Activated B cell treated with CpG ODN at 0.5 μM for 24 hours (primary cell): ENCODE results near the gene BTLA. TPM values are rescaled to one million over a fixed set of nuclear protein-coding genes. Genes with fewer than 3 reads are reported as not detected.
A peak's percentile ranks its signal among the peaks of the same experiment; 100 is the strongest.
"Not testable (repeated sequence)": the region's sequence is repeated elsewhere in the genome, so short reads cannot be mapped to it uniquely, and the experiment has no call there.

ENCODE experiments used
- ATAC-seq: fragments of 200-7000 bp; cut with Tn5 transposase; one replicate; pipeline ENCODE4 v1.10.0; 2021; ENCODE audit warnings: low read depth, mild to moderate bottlenecking, moderate library complexity
- CTCF ChIA-PET: fragments of 350-600 bp; sonication (Branson Sonifier 250); formaldehyde crosslinking; loops from one replicate; lab custom pipeline; 2021; ENCODE audit warnings: antibody characterized with exemption; lab: Charles Lee
- POLR2A ChIA-PET: fragments of 350-600 bp; sonication (Branson Sonifier 250); formaldehyde crosslinking; loops from one replicate; lab custom pipeline; 2021; ENCODE audit warnings: antibody characterized with exemption; lab: Charles Lee
- DNase-seq: peaks from one replicate; pipeline ENCODE4 v3.0.0; 2022
- H3K27ac Mint-ChIP-seq: one replicate; pipeline ENCODE4 v1.8.0; 2020; ENCODE audit warnings: mixed read lengths
- H3K27me3 Mint-ChIP-seq: one replicate; pipeline ENCODE4 v1.8.0; 2021; ENCODE audit warnings: mixed read lengths
- H3K36me3 Mint-ChIP-seq: one replicate; pipeline ENCODE4 v1.8.0; 2021; ENCODE audit warnings: low read depth, mixed read lengths
- H3K4me1 Mint-ChIP-seq: one replicate; pipeline ENCODE4 v1.8.0; 2021; ENCODE audit warnings: mixed read lengths
- H3K4me3 Mint-ChIP-seq: one replicate; pipeline ENCODE4 v1.8.0; 2020; ENCODE audit warnings: mild to moderate bottlenecking, mixed read lengths
- H3K9me3 Mint-ChIP-seq: one replicate; pipeline ENCODE4 v1.8.0; 2020; ENCODE audit warnings: mixed read lengths
- intact Hi-C: fragments of 100-400 bp; cut with micrococcal nuclease; formaldehyde crosslinking; loops from one replicate; pipeline ENCODE4 v1.15.1; 2024
- total RNA-seq: library from RNA; stranded (reverse); gene quantifications from 2 replicates; pipeline ENCODE4 v1.2.3, GENCODE V29; 2022
- TF ChIP-seq, protein P1 (sequence below): fragments of 200-600 bp; IDR thresholded peaks from one replicate; pipeline ENCODE4 v1.8.0; 2022; ENCODE audit warnings: antibody characterized with exemption, mild to moderate bottlenecking

BTLA gene
- total RNA-seq, 1 donor from 2014 or later = 53.2 TPM

DNA sequence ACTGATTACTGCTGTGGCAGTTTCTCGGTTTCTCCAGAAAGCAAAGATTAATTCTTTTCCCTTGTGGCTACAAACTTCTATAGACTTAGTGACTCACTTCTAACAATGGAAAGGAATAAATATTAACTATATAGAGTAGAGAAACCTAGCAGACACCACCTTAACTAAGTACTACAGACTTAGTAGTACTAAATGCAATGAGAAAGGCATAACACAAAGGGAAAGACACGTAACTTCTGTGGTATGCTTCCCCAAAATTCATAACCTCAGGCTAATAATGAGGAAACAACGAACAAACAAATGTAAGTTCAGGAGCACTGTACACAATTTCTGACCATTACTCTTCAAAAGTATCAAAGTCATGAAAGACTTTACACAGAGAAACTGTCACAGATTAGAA, 31.3 kb upstream of the BTLA start:
- Mint-ChIP-seq H3K4me1 (peaks cover 3% of the 10 kb centered on the region), H3K36me3 (peaks cover 62% of the 10 kb centered on the region), H3K4me3 (no peak overlapping the region), H3K9me3 (no peaks in the 10 kb centered on the region), H3K27me3 (no peaks in the 10 kb centered on the region), H3K27ac (no peak overlapping the region)
- intact Hi-C loops = no loop called here
- no peak for ATAC-seq
- no peak for DNase-seq
- TF ChIP-seq, protein P1, sequence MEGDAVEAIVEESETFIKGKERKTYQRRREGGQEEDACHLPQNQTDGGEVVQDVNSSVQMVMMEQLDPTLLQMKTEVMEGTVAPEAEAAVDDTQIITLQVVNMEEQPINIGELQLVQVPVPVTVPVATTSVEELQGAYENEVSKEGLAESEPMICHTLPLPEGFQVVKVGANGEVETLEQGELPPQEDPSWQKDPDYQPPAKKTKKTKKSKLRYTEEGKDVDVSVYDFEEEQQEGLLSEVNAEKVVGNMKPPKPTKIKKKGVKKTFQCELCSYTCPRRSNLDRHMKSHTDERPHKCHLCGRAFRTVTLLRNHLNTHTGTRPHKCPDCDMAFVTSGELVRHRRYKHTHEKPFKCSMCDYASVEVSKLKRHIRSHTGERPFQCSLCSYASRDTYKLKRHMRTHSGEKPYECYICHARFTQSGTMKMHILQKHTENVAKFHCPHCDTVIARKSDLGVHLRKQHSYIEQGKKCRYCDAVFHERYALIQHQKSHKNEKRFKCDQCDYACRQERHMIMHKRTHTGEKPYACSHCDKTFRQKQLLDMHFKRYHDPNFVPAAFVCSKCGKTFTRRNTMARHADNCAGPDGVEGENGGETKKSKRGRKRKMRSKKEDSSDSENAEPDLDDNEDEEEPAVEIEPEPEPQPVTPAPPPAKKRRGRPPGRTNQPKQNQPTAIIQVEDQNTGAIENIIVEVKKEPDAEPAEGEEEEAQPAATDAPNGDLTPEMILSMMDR = no peak
- CTCF ChIA-PET = interaction anchor here (0.8 to 1.6 kb wide), 12 partner anchors 10 to 420 kb away, joined by 3 to 20 read pairs (median 4); partner anchors contain the start of genes CD200, GCSAM and SLC9C1
- POLR2A ChIA-PET = no interaction called here

DNA sequence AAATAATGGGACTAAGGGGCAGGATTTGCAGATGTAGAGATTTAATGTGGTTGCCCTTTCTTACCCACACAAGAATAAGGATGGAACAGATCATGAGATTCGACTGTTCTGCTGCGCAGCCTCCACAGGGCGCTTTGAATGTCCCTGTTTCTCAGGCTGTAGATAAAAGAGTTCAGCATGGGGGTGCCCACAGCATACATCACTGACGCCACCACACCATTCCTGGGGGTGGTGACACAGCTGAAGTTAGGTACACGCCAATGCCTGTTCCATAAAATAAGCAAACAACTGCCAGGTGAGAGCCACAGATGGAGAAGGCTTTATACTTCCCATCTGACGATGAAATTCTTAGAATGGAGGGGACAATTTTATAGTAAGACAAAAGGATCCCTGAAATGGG, 24.9 kb upstream of the BTLA start:
- H3K27me3 Mint-ChIP-seq = not testable (repeated sequence)
- H3K27ac Mint-ChIP-seq = peak overlapping the region; percentile 32

DNA sequence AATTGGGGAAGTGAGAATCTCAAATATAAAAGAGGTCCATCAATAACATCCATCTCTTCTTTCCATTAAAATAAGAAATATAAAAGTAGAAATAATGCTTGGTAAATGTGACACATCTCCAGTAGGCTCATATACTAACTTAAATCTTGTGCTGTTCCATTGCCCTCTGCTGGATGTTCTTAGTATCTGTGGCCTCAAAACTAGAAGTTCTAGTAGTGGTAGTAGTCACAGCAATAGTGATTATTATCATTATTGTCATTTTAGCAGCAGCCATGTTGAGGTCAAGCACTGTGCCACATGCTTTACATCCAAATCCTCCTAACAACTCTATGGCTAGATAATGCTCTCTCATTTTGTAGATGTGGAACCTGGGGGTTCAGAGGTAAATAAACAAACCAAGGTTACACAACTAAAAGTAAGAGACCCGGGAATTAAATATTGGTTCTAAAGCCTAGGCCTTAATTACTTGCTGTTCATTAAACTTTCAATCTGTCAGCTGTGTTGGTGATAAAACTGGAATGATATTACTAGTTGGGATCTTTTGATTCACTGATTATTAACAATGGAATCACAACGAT, 20.2 kb upstream of the BTLA start:
- Mint-ChIP-seq H3K9me3 (peaks cover 2% of the 10 kb centered on the region), H3K27me3 (no peaks in the 10 kb centered on the region), H3K4me3 (peak overlapping the region; percentile 58), H3K4me1 (peaks cover 41% of the 10 kb centered on the region), H3K36me3 (peaks cover 15% of the 10 kb centered on the region), H3K27ac (peak overlapping the region; percentile 89)
- TF ChIP-seq, protein P1 = no peak
- no peak for DNase-seq
- peak; percentile 75 for ATAC-seq
- CTCF ChIA-PET = interaction anchor here (0.7 to 2.5 kb wide), 25 partner anchors 12 to 408 kb away, joined by 3 to 29 read pairs (median 4); partner anchors contain the start of genes BTLA, CD200 and SLC9C1
- POLR2A ChIA-PET = interaction anchor here (1.0 to 2.3 kb wide), 5 partner anchors 15 to 405 kb away, joined by 3 to 14 read pairs (median 7); partner anchors contain the start of gene BTLA
- intact Hi-C loops = loop anchor here (1.0 to 2.0 kb wide), 8 partner anchors 12 to 408 kb away; partner anchors contain the start of gene BTLA

More for the DNA sequence above, 24.9 kb upstream of the BTLA start:
- POLR2A ChIA-PET, H3K4me3 Mint-ChIP-seq, DNase-seq, ATAC-seq, CTCF ChIA-PET, H3K9me3 Mint-ChIP-seq, intact Hi-C loops: not testable (repeated sequence)
- peaks cover 13% of the 10 kb centered on the region for H3K4me1 Mint-ChIP-seq
- H3K36me3 Mint-ChIP-seq = peaks cover 33% of the 10 kb centered on the region

DNA sequence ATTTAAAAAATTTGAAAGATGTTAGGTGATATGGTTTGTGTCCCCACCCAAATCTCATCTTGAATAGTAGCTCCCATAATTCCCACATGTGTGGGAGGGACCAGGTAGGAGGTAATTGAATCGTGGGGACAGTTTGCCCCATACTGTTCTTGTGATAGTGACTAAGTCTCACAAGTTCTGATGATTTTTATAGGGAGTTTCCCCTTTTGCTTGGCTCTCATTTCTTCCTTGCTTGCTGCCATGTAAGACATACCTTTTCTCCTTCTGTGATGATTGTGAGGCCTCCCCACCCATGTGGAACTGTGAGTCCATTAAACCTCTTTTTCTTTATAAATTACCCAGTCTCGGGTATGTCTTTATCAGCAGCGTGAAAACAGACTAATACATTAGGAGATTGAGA, 19.7 kb upstream of the BTLA start:
- not testable (repeated sequence) for H3K36me3 Mint-ChIP-seq, H3K27me3 Mint-ChIP-seq, DNase-seq, H3K9me3 Mint-ChIP-seq
- intact Hi-C loops = loop anchor here (1.0 to 2.0 kb wide), 8 partner anchors 12 to 408 kb away; partner anchors contain the start of gene BTLA
- Mint-ChIP-seq H3K27ac (peak overlapping the region; percentile 89), H3K4me3 (peak overlapping the region; percentile 58), H3K4me1 (peaks cover 45% of the 10 kb centered on the region)
- ATAC-seq = peak; percentile 37
- ChIA-PET POLR2A (interaction anchor here (1.0 to 2.3 kb wide), 4 partner anchors 14 to 405 kb away, joined by 3 to 14 read pairs (median 5); no protein-coding TSS in a partner anchor), CTCF (interaction anchor here (0.7 to 2.5 kb wide), 9 partner anchors 11 to 407 kb away, joined by 3 to 11 read pairs (median 5); partner anchors contain the start of genes BTLA, CD200 and SLC9C1)

DNA sequence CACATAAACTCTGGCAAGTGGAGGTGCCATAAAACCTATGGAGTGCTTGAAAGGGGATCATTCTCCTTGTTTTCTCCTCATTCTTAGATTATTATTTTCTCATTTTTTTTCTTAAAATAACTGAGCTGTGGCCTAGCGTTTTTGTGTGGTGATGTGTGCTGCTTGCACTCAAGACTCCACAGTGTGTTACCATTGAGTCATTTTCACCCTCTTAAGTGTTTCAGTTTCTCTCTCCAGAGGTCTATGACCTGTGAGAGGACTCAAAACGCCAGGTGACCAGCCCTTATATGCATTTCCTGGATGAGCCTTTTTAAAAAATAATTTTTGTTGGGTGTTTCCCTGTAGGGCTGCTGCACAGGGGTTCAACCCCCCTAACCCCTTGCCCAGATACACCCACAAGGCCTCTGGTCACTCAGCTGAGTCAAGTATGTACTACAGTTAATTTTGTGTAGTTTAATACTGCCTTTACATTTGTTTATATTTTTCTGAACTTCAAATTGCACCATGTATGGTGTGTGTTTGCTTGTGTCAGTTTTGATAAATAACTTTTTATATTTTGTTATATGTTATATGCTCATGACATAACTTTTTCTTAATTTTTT, 15.4 kb upstream of the BTLA start:
- peak overlapping the region; percentile 85 for H3K27ac Mint-ChIP-seq

More for the DNA sequence above, 15.4 kb upstream of the BTLA start:
- no peak for DNase-seq
- intact Hi-C loops = loop anchor here (1.0 kb wide), 1 partner anchor 15 kb away; the partner anchor contains the start of gene BTLA
- Mint-ChIP-seq H3K9me3 (peaks cover 4% of the 10 kb centered on the region), H3K4me1 (peaks cover 63% of the 10 kb centered on the region), H3K4me3 (peak overlapping the region; percentile 56), H3K27me3 (no peaks in the 10 kb centered on the region), H3K36me3 (peaks cover 9% of the 10 kb centered on the region)
- ChIA-PET POLR2A (interaction anchor here (0.7 to 4.7 kb wide), 6 partner anchors 10 to 181 kb away, joined by 3 to 53 read pairs (median 6); partner anchors contain the start of genes ATG3, BTLA, CD200 and SLC35A5), CTCF (interaction anchor here (2.0 to 2.7 kb wide), 2 partner anchors 16 to 176 kb away, joined by 4 to 11 read pairs; partner anchors contain the start of gene BTLA)
- TF ChIP-seq, protein P1 = no peak
- peak; percentile 86 for ATAC-seq
